ENCODE results near the gene CROCC2. TPM values are rescaled to one million over a fixed set of nuclear protein-coding genes. Genes with fewer than 3 reads are reported as not detected.

The CROCC2 gene
- total RNA-seq, 1 donor from 2014 or later, result 0.30 TPM

GRCh38 chr2:240956171-240956934 lies 50.2 kb downstream of the CROCC2 start:
- no peak for DNase-seq

DNA sequence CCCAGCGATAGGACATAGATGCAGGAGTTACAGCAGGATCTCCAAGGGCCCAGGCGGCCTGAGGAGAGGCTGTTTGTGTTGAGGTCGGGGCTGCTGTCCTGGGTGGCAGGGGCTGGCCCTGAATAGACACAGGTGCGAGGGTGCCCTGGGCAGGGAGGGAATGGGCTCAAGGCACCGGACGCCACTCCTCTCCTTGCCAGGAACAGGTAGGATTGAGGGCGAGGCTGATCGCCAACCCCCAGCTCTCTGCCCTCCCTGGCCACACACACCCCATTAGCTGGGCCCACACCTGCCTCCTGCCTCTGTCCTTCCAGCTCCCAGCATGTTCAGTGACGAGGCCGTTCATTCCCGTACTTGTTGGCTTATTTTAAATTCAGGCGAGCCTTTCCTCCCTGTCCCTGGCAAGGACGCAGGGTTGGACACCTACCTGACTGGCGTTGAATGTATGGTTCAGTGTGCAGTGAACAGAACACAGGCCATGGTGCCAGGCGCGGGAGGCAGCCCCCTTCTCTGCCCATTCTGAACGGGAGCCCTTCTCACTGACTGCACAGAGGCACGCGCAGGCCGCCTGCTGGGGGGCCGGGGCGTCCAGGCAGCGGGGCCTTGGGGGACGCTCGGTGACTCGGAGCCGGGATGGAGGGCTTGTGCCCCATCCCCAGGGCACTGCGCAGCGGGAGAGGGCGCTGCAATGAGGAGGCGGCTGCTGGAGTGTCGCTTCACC lies 51.0 kb downstream of the CROCC2 start:
- no peak for DNase-seq

- no peak for DNase-seq
These were observed 51.7 kb downstream of the CROCC2 start for GRCh38 chr2:240957656-240958365.

GRCh38 chr2:240958366-240959213 lies 52.5 kb downstream of the CROCC2 start:
- DNase-seq, result no peak

GRCh38 chr2:240959214-240959940 lies 53.2 kb downstream of the CROCC2 start:
- no peak for DNase-seq

GRCh38 chr2:240959941-240960308 lies 53.8 kb downstream of the CROCC2 start:
- DNase-seq, result no peak

DNA sequence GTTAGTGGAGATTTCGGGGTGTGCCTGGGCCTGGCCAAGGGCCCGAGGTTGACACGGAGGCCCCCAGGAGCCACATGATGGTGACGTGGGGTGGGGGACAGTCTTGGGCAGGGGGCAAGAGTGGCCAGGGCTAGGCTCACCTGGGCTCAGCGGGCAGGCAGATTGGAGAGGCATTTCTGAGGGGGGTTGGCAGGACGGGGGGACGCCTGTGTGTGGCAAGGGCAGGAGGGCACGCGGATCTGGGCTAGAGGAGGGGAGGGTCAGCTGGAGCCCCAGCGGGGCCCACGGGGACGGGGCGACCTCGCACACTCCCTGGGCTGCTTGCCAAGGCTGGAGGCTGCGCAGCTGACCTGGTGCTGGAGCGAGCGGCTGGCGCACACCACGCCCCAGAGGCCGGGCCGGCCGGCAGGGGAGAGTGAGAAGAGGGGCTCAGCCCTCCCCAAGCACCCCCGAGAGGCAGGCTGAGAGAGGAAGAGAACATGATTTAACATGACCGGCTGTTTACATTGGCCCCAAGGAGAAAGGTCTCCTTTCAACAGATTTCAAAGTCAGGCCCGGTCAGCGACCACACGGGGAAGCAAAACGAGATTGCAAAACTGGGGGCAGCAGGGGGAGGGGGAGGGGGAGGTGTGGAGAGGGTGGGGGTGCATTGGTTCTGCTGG lies 54.3 kb downstream of the CROCC2 start:
- peak; percentile 4 for DNase-seq

DNA sequence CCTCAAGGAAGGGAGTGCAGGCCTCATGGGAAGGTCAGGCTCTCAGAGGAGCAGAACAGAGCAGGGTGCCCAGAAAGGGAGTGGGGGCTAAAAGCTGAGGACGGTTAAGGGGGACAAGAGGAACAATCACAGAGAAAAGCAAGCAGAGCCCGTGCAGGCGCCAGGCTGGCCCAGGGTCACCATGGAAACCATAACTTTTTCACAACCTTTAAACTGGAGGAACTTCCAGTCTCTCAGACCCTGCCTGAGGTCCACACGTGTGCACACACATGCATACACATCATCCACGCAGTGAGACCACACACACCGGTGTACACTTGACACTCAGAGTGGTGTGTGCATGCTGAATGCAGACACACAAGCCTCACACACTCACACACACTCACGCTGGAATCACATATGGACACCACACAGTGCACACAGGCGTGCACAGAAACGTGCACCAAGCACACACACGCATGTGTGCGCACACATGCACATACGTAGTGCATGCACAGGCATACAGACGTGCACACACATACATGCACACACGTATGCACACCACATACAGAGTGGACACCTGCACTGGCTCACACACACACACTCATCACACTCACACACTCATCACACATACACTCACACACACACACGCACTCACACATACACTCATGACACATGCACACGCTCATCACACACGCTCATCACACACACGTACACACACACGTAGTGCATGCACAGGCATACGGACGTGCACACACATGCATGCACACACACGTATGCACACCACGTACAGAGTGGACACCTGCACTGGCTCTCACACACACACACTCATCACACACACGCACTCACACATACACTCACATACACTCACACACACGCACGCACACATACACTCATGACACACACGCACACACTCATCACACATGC lies 55.1 kb downstream of the CROCC2 start:
- no peak for DNase-seq

DNA sequence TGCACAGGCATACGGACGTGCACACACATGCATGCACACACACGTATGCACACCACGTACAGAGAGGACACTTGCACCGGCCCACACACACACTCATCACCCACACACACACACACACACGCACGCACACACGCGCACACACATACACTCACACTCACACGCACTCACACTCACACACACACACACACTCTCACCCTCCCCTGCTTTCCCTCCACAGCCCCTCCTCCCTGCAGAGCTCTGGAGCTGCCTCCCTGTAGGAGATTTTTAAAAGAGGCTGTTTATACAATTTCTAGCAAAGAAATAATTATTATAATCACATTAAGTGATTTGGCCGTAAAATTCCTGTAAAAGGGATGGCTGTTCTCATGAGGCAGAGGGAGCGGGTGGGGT lies 55.8 kb downstream of the CROCC2 start:
- DNase-seq, result no peak

DNA sequence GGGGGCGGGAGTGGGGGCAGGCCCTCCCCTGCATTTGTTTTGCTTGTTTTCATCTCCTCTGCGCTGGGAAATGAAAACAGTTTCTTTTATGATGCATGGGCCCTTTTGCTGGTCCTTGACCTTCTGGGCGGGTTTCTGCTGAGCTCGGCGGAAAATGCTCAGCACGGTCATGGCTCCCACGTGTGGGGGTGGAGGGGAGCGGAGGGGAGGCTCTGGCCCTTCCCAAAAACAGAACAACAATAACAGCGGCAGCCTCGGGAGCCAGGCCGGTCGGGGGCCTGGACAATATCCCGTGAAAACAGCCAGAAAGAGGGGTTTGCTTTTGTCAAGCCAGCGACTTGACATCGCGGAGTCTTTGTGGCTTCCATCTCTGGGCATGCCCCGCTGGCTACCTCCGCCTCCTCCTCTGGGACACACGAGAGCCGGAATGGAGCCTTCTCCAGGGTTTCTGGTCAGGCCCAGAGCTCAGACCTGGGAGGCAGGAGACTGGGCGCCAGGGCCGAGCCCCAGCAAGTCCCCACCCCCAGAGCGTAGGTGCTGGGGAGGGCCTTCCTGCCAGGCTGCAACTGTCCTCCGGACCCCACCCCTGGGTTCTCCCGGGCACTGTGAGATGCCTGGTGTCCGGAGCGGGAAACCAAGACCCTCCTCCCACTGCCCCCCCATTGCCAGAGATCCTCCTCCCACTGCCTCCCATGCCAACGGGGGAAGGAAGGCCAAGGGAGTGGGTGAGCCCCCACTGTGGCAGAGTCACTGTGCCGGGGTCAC lies 56.3 kb downstream of the CROCC2 start:
- DNase-seq, result peak; percentile 16

GRCh38 chr2:240963065-240963867 lies 57.1 kb downstream of the CROCC2 start:
- no peak for DNase-seq

GRCh38 chr2:240963868-240964703 lies 58.0 kb downstream of the CROCC2 start:
- DNase-seq, result no peak

- no peak for DNase-seq
These were observed 58.7 kb downstream of the CROCC2 start for GRCh38 chr2:240964704-240965295.

DNA sequence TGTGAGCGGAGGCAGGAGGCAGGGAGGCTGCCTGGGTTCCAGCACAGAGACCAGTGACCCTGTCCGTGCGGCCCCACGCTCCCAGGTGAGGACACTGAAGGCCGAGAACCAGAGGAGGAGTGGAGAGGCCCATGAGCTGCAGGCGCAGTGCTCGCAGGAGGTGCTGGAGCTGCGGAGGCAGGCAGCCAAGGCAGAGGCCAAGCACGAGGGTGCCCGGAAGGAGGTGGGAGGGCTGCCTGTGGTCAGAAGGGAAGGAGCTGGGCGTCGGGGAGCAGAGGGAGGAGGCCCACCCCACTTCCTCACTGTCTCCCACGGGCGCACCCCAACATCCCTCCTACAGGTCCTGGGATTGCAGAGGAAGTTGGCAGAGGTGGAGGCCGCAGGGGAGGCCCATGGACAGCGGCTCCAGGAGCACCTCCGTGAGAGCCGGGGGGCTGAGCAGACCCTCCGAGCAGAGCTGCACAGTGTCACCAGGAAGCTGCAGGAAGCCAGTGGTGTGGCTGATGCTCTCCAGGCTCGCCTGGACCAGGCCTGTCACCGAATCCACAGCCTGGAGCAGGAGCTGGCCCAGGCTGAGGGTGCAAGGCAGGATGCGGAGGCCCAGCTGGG lies 59.3 kb downstream of the CROCC2 start:
- no peak for DNase-seq

DNA sequence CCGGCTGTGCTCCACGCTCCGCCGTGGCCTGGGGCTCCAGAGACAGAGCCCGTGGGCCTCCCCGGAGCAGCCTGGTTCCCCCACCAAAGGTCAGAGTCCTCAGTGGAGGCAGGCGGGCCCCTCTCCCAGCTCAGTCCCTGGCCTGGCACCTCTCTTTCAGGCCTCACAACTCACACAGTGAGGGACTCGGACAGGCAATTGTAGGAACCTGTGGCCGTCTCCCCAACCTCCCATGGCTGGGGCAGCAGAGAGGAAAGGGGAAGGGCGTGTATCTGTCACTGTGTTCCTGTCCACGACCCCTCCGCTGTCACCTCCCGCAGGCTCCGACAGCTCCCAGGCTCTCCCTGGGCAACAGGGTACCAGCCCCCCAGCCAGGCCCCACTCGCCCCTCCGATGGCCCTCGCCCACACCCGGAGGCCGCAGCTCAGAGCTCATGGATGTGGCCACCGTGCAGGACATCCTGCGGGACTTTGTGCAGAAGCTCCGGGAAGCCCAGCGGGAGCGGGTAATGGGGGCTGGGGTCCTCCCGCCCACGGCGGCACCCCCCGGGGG lies 59.8 kb downstream of the CROCC2 start:
- DNase-seq, result no peak

DNA sequence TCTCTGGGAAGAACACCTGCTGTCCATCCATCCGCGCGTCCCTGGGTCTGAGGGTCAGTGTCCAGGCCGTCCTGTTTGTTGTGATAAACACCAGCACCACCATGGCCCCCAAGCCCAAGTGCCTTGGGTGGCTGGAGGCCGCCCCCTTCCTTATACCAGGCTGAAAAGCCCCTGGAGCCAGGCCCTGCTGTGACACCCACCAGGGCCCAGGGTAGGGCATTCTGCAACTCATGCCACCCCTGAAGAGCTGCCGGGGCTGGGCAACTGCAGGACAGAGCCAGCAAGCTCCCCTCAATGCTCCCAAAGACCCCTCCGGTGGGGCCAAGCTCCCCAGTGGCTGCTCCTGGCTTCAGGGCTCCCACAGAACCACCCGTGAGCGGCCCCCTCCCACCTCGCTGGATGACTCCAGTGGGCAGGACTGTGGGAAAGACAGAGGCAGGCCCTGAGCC lies 60.3 kb downstream of the CROCC2 start:
- no peak for DNase-seq
